ENCODE data around the gene CFAP161. TPM values are rescaled to one million over a fixed set of nuclear protein-coding genes. Genes with fewer than 3 reads are reported as not detected.

The CFAP161 gene
- total and polyA plus RNA-seq, 9 of the 15 experiments (the other 6 are each of a cell fraction or from before 2014, with no cell fraction given), result 25.8 to 83.3 (median 75.6) TPM

DNA sequence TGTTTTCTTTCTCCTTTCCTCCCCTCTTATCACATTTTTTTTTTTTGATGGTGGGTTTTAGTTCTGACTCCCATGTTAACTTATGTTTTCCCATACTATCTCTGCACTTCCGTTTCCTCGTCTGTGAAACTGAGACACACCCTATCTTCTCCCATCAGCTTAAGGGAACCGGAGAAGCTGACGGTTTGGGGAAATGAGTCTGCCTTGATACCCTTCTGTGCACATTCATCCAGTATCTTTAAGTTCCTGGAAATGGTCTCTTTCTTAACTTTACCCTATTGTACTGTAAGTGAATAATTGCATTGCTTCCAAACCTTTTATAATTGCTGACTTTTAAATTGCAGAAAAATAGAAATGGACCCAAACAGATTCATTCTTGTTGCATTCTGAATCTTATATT is 26.2 kb upstream of the CFAP161 start (continued):
- TF ChIP-seq, protein P1, sequence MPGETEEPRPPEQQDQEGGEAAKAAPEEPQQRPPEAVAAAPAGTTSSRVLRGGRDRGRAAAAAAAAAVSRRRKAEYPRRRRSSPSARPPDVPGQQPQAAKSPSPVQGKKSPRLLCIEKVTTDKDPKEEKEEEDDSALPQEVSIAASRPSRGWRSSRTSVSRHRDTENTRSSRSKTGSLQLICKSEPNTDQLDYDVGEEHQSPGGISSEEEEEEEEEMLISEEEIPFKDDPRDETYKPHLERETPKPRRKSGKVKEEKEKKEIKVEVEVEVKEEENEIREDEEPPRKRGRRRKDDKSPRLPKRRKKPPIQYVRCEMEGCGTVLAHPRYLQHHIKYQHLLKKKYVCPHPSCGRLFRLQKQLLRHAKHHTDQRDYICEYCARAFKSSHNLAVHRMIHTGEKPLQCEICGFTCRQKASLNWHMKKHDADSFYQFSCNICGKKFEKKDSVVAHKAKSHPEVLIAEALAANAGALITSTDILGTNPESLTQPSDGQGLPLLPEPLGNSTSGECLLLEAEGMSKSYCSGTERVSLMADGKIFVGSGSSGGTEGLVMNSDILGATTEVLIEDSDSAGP (CRISPR knock-in tag; IDR thresholded peaks at IDR 0.05), result no peak
- TF ChIP-seq BHLHE40 (IDR thresholded peaks at IDR 0.05; ENCODE audit: low read length) (no peak), GATA2 (CRISPR knock-in tag; IDR thresholded peaks at IDR 0.05) (peak; percentile 52; the same call in 1 of the 2 replicates), RCOR1 (IDR thresholded peaks at IDR 0.05; ENCODE audit: borderline replicate concordance in 1 of 2, low read depth in 2 of 2, low read length in 2 of 2) (peak in 1 of 2 experiments; percentile 69; a peak in 1 of 4 replicates), ZBTB40 (IDR thresholded peaks at IDR 0.05) (peak; percentile 43; the same call in 1 of the 2 replicates), ZBTB40 (CRISPR knock-in tag; IDR thresholded peaks at IDR 0.05) (no peak)
- TF ChIP-seq, protein P2, sequence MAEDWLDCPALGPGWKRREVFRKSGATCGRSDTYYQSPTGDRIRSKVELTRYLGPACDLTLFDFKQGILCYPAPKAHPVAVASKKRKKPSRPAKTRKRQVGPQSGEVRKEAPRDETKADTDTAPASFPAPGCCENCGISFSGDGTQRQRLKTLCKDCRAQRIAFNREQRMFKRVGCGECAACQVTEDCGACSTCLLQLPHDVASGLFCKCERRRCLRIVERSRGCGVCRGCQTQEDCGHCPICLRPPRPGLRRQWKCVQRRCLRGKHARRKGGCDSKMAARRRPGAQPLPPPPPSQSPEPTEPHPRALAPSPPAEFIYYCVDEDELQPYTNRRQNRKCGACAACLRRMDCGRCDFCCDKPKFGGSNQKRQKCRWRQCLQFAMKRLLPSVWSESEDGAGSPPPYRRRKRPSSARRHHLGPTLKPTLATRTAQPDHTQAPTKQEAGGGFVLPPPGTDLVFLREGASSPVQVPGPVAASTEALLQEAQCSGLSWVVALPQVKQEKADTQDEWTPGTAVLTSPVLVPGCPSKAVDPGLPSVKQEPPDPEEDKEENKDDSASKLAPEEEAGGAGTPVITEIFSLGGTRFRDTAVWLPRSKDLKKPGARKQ (CRISPR knock-in tag; IDR thresholded peaks at IDR 0.05), result no peak
